HG03095 (cell line): Measurements from ENCODE around the gene LAPTM4A.

Experiments used
- ATAC-seq: cut with Tn5 transposase; IDR thresholded peaks from one replicate; pipeline ENCODE4 v1.9.1; 2021; ENCODE audit warnings: moderate library complexity; ENCODE audit not compliant: unreplicated experiment

Gene LAPTM4A

DNA sequence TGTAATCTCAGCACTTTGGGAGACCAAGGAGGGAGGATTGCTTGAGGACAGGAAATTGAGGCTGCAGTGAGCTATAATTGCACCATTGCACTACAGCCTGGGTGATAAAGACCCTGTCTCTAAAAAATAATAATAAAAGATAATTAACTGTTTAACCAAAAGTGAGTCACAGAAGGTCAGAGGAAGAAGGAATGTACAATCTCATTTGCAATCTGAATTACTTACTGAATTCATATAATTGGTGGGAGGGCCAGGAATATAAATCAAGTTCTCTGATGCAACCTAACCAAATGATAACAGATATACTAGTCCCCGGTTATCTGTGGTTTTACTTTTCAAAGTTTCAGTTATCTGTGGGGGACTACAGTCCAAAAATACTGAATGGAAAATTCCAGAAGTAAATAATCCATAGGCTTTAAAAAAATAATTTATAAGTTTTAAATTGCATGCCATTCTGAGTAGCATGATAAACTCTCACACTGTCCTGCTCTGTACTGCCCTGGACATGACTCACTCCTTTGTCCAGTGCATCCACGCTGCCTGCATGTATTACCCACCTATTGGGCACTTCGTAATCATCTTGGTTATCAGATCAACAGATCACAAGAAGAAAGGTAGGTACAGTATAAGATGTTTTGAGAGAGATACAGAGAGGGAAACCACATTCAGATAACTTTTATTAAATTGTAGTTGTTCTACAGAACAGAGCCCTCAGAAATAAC lies 26.2 kb downstream of the LAPTM4A start:
- ATAC-seq = no peak

- ATAC-seq = no peak
These were observed 27.7 kb downstream of the LAPTM4A start for GRCh38 chr2:20023688-20024087.

DNA sequence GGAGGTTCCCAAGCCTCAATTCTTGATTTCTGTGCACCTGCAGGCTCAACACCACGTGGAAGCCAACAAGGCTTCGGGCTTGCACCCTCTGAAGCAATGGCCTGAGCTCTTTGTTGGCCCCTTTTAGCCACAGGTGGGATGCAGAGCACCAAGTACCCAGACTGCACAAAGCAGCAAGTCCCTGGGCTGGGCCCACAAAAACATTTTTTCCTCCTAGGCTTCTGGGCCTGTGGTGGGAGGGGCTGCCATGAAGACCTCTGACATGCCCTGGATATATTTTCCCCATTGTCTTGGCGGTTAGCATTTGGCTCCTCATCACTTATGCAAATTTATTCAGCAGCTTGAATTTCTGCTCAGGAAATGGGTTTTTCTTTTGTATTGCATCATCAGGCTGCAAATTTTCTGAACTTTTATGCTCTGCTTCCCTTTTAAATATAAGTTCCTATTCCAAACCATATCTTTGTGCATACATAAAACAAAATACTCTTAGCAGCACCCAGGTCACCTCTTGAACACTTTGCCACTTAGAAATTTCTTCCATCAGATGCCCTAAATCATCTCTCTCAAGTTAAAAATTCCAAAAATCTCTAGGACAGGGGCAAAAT lies 29.9 kb downstream of the LAPTM4A start:
- ATAC-seq = no peak

GRCh38 chr2:20019747-20020146 lies 31.7 kb downstream of the LAPTM4A start:
- no peak for ATAC-seq

GRCh38 chr2:20018601-20019152 lies 32.8 kb downstream of the LAPTM4A start:
- ATAC-seq = no peak

DNA sequence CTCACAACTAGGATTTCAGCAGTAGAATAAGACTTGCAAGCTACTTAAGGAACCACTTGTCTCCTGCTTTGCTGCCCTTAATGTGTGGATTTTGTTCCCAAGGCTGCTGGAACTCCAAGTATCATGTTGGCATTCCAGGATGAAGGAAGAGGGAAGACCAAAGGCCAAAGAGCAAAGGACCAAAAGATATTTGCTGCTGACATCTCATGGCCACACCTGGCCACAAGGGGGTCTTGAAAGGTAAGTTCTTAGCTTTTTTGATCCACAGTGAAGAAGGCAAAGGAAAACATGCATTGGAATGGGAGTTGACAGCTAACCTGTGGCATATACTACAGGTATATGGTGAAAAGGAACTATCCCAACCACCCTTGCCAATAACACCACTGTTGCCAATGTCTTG lies 35.1 kb downstream of the LAPTM4A start:
- no peak for ATAC-seq

DNA sequence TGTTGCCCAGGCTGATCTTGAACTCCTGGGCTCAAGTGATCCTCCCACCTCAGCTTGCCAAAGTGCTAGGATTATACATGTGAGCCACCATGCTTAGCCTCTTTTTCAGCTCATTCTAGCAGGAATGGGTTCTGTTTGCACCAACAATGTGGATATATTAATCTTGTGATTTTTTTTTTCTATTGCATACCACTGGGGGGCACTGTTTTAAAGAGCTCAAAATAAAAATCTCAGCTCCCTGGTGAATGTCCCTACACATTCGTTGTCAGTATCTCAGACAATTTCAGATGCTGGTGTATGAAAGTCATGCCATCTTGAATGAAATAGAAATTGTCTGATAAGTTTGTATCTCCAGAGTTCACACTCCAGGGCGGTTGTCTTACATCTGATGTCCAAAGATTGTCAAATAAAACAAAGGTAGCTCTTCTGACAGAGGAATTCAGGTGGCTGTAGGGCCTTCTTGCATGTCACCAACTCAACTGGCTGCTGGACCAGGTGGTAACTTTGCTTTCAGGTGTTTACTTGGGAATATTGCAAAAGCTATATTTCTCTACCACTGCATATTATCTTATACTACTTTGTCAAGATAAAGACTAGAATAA lies 35.8 kb downstream of the LAPTM4A start:
- ATAC-seq = no peak

DNA sequence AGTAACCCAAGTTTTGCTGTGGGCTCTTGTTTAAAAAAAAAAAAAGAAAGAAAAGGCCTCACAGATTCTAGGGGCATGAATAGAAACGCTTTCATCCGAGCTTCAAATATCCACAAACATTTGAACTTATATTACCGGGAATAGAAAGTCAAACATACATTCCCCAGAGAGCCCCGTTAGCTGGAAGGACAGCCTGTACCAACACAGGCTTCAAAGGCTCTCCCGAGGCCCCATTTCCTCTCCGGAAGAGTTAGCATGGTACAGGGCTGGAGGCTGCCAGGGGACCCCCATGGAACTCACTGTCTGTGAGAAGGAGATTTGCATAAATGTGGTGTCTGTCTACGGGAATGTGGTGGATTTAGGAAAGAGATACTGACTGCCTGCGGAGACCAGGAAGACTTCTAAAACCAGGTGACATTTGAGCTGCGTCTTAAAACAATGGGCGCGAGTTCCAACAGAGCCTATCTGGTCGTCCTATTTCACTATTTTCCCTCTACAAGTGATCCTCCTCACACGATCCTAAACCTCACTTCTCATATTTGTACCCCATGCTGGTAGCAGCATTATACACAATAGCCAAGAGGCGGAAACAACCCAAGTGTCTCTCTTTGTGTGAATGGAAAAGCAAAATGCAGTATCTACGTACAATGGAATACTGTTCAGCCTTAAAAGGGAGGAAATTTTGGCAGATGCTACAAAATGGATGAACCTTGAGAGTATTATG lies 38.1 kb downstream of the LAPTM4A start:
- no peak for ATAC-seq

GRCh38 chr2:20012282-20013125 lies 38.9 kb downstream of the LAPTM4A start, which contains the start of gene MATN3:
Gene MATN3, minus strand, starts transcription at chr2:20012668. Its CDS starts 37 bp downstream, at chr2:20012631.
- ATAC-seq = no peak

DNA sequence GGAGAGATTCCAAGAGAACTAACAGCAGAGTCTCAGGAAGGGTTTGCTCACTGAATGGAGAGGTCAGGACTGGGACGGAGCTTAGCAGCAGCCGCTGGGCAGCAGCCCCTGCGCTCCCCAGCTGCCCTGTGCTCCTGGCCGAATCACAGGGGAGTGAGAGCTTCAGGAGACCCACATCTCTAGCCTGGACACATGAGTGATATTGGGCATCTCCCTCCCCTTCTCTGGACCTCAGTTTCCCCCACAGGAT lies 39.5 kb downstream of the LAPTM4A start:
- ATAC-seq = no peak

- ATAC-seq = no peak
These were observed 40.0 kb downstream of the LAPTM4A start for GRCh38 chr2:20011276-20012031.

- no peak for ATAC-seq
These were observed 42.7 kb downstream of the LAPTM4A start for GRCh38 chr2:20008703-20009102.

DNA sequence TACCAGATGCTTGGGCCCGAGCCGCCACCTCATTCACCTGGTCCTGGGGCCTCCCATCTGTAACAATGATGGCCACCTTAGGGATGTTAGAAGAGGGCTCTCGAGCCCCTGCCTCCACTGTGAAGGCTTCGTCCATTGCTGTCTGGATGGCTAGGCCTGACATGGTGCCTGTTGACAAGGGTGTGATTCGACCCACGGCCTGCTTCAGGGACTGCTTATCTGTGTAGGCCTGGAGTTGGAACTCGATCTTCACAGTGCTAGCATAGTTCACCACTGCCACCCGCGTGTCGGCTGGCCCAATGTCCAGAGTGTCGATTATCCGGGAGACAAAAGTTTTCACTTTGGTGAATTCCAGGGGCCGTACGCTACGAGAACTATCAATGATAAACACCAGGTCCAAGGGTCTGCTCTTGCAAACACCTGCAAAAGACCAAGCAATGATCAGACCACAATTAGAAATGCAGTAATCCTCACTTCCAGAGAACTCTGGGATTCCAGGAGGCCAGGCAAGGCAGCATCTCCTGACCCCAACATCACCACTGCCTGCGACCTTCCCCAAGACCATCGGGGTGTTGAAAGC lies 45.4 kb downstream of the LAPTM4A start:
- no peak for ATAC-seq

GRCh38 chr2:20005067-20005627 lies 46.3 kb downstream of the LAPTM4A start:
- no peak for ATAC-seq

DNA sequence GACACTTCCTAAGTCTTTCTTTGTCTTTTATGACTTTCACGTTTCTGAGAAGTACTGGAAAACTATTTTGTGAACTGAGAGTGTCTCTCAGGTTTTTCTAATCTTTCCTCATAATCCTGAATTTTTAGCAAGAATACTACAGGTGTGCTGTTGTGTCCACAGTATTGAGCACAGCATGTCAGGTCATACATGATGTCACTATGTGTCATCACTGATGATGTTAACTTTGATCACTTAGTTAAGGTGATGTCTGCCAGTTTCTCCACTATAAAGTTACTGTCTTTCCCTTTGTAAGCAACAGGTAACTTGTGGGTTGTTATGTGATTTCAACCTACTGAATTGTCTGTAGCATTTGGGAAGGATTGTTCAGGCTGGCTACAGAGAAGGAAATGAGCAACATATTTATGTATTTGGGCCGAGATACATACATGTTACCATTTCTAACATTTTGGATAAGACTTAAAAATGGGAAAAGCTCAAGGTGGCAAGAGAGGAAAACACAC lies 50.0 kb downstream of the LAPTM4A start:
- no peak for ATAC-seq

DNA sequence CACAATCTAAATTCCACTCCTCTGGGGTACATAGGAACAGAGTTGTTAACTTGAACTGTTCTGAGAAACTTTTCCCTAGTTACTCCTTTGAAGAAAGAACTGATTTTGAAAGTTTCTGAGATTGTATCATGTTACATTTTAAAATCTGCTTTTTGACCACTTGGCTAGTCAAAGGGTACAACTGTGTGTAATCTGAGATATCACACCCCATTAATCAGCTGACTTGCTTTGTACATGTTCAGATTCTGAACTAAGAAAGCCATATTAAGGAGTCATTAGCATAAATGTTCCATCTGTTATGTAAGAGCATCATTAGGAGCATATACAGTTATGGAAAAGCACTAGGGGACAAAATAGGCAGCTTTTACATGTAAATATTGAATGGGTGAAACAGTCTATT lies 57.7 kb downstream of the LAPTM4A start:
- no peak for ATAC-seq

- no peak for ATAC-seq
These were observed 59.5 kb downstream of the LAPTM4A start for GRCh38 chr2:19991895-19992294.

GRCh38 chr2:19990416-19990728 lies 61.1 kb downstream of the LAPTM4A start:
- no peak for ATAC-seq

DNA sequence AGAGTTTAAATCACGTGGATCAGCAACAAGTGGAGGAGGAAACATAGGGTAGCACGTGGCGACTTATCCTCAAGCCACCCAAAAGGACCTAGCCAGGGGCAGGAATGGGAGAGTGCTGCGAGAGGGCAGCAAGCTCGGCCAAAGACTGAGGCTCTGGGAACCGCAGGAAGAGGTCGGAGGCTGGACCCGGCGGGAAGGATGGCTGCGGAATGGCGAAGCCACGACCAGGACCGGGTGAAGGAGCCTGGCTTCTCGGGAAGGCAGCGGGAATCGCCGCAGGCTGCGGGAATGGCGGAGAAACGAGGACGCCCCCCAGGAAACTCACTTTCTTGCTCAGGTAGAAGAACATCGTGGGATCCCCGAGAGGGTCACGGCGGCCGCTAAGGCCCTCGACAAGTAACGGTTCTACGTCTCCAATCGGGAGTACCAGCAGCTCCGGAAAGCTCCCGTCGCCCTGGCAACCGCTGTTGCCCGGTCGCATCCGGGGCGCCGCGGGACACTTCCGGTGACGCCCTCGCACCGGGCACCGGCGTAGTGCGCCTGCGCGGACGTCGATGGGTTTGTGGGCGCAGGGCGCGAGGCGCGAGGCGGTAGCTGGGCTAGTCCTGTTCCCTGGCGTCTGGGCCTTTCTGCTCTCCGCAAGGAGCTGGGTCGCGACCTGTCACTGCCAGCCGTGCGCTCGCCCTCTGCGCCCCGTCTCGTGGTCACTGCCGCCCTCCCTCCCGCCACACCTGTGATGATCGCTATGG lies 61.6 kb downstream of the LAPTM4A start, which contains the start of gene WDR35:
WDR35 (minus strand) TSS at position 439 of the 749 bp plus-strand sequence; CDS start at position 349, 90 bp downstream.
- peak; percentile 88 for ATAC-seq
